GM19452 (cell line): ENCODE measurements around the gene C1QTNF4.
A peak's percentile ranks its signal among the peaks of the same experiment; 100 is the strongest.

Experiments
- ATAC-seq: cut with Tn5 transposase; IDR thresholded peaks from one replicate; pipeline ENCODE4 v1.9.1; 2021; ENCODE audit not compliant: unreplicated experiment

C1QTNF4 gene

DNA sequence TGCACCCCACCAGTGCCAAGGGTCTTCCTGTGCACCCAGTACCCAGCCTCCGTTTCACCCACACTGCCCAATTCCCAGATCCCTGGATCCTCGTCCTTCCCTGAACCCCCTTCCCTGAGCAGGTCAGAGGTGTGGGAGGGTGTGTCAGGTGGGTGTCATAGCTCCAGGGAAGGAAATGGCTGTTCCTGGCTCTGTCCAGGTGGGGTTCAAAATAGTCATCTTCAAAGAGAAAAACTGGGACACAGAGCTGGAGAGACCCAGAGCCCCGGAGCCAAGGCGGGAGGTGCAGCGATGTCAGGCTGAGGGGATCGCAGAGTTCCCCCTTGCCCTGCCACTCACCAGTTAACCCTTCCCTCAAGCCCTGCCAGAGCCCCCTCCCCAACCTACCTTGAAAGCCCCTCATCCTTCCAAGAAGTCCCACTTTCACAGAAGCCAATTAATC is 698 bp downstream of the C1QTNF4 start:
- ATAC-seq, result no peak

DNA sequence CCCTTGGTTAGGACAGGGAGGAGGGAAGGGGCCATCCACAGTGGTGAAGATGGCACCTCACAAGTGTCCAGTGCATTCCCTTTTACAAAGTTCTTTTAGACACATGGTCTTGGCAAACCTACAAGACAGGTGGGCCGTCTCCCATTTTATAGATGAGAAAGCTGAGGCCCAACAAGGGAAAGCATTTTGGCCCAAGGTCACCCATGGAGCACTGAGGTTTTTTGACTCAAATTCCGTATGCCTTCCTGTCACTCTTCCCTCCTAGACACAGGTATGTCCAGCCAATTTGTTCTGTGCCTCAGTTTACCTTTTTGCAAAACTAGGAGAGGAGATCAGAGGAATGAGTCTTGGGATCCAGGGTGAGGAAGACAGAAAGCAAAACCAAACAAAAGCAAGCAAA is 1.2 kb downstream of the C1QTNF4 start:
- ATAC-seq, result no peak

DNA sequence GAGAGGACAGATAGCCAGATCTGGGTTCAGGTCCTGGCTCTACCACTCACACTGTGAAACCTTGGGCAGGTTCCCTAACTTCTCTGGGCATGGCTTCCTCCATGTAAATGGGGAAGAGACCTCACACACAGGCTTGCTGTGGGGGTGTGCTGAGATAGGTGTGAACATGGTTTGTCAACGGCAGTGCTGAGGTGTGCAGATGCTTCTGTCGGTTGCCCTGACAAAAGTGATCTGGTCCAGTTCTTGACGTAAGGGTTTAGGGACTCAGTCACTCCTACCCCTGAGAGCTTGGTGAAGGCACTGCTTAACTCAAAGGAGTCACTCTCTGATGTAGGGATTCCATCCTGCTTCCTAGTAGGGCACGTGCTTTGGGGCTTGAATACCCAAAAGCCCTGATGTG is 2.0 kb downstream of the C1QTNF4 start:
- no peak for ATAC-seq

DNA sequence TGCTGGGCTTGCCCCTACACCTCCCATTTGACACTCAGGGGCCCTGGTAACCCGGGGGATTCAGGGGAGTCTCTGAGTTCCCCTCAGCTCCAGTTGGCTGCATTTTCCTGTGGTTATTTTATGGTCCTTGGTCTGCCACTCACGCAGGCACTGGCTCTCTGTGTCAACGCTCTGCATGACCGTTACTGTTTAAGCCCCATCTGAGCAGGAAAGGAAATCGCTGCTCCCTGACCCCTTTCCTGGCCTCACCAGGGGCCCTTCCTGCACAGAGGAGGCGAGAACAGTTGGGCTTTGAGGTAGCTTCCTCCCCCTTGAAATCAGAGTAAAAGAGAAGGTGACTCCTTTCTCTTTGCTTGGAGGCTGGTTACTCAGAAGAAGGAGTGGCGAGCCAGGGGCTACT is 2.4 kb downstream of the C1QTNF4 start:
- no peak for ATAC-seq

DNA sequence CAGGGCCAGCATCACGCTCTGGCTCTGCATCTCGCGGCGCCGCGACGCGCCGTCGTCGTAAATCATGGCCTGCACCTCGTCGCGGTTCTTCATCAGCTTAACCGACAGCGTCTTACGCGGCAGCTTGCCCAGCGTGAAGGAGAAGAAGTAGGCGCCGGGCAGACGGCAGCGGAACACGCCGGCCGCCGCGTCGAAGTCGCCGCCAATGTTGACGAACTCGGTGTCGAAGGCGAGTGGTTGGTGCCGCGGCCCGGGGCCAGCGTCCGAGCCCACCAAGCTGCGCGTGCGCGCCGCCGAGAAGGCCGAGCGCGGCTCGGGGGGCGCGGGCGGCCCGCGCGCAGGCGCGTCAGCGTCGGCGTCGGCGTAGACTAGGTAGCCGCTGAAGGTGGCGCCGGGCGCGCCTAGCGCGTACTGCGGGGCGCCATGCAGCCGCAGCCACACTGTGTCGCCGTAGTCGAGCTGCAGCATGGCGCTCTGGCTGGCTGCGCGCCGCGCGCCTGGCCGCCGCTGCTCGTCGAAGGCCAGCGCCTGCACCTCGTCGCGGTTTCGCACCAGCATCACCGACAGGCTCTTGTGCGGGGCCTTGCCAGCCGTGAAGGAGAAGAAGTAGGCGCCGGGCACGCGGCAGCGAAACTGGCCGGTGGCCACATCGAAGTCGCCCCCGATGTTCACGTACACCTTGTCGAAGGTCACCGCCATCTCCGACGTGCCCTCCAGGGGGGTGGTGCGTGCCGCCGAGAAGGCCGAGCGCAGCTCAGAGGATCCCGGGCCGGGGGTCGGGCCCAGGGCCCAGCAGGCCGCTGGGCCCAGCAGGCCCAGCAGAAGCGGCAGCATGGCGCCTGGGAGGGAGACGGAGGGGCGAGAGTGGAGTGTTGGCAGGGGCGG is 4.0 kb downstream of the C1QTNF4 start:
- no peak for ATAC-seq

DNA sequence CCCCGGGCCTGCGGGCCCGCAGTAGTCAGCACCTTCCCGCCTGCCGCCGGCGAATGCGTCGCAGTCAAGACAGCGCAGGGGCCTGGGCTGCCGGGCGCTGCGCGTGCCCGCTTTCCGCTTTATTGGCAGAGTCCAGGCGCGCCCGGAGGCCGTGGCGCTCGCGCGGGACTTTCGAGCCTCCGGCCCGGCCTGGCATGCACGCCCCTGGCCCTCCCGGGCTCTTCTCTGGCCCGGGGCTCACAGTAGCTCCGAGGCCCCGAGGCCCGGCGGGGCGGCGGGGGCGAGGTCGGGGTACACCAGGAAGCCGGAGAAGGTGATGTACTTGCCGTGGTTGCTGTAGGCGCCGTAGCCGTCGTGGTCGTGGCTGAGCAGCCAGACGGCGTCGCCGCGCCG is 4.6 kb downstream of the C1QTNF4 start:
- ATAC-seq, result no peak

DNA sequence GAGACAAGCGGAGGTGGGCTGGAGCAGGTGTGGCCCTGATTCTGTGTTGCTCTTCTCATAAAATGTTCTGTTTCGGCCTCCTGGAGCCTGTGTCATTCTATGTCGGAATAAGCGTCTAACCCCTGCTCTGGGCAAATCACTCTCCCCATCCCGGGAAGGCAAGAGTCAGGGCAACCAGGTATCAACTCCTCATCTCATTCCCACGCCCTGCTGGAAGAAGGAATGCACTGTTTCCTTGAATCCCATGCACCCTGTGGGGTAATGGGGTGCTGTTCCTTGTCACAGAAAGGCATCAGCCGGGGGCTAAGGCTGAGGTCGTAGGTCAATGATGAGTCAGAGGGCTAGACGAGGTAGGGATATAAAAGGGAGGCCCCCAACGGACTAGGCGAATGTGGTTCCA is 5.1 kb downstream of the C1QTNF4 start:
- no peak for ATAC-seq

DNA sequence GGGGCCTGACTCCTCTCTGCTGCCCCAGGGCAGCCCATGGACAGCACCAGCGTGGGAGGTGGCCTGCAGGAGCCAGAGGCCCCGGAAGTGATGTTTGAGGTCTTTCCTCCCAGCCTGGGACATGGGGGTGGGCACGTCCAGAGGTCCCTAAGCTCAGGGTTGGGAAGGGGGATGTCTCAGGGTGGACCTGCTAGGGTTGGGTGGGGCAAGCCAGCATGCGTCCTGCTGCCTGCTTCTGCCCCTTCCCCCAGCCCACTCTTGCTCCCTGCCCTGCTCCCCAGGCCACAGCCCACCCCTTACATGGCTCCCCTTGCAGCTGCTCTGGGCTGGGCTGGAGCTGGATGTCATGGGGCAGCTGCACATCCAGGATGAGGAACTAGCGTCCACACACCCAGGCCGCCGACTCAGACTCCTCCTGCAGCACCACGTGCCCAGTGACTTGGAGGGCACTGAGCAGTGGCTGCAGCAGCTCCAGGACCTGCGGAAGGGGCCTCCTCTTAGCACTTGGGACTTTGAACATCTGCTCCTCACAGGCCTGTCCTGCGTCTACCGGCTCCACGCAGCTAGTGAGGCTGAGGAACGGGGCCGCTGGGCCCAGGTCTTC is 6.4 kb downstream of the C1QTNF4 start:
- no peak for ATAC-seq

DNA sequence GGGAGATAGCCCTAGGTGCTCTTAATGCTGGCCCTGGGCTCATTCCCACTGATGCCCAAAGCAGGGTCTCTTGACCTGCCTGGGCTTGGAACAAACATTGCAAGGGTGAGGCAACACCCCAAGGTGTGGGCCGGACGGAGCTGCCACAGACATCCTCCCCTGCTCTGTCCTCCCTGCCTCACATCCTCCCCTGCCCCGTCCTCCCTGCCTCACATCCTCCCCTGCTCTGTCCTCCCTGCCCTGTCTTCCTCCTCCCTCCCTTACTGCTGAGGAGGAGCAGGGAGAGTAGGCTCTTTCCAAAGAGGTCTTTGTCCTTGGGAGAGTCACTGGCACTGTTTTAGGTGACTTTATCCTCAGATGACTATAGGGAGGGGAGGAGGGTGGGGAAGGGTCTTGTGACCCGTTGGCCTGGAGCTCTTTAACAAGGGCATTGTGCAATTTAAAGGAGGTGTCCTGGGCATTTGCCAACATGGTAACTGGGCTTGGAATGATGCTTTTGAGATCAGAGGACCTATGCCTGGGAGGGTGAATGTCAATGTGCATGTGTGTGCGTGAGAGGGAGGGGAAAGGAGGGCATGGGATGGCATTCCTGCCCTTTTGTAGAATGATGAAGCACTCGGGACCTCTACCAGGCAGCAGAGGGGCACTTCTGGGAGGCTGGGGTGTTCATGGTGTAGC is 7.0 kb downstream of the C1QTNF4 start:
- no peak for ATAC-seq

DNA sequence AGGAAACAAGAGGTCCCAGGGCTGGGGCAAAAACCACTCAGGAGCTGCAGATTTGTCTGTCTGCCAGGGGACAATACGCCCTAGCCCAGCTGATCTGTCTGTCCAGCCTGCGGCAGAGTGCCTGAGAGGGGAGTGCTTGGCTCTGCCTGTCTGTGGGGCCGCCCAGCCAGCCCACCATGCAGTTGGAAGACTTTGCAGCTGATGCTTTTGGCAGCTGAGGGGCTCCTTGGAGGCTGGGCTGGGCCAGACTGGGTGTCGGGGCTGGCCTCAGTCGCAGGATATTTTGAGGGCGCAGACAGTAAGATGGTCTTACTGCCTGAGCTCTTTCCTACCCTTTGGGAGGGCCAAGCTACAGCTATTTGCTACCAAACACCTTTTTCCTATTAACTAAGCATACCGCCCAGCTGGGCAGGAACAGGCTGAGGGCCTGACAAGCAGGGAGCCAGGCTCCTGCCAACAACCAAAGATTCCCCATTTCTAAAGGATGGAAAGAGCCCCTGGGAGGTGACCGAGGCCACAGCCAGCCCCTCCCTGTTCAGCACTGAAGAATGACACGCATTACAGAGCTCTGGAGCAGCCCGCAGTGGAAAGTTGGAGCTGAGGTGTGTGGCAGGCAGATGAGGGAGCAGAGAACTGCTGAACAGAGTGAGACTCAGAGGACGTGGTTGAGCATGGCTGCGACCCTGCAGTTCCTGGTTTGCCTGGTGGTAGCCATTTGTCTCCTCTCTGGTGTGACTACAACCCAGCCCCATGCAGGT is 7.9 kb downstream of the C1QTNF4 start, which contains the start of gene FAM180B:
TSS of gene FAM180B (plus strand) at position 581 of the 758 bp plus-strand sequence. CDS start at position 672, 91 bp downstream.
- ATAC-seq, result no peak

DNA sequence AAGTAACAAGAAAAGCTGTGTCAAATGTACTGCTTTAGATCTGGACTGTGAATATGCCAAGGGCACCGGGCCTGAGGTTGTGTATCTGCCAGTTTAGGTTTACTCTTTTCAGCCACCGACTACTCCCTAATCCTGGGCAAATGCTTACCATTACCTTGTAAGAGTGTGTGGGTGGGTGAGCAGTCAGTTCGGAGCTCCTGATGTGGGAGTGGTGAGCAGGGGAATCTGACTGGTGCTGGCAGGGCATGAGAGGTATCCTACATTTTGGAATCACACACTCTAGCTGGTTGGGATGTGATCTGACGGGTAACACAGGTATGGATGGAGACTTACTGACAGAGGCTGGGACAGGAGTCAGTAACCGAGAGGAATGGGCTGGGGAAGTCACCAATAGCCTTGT is 10.4 kb downstream of the C1QTNF4 start:
- ATAC-seq, result no peak

DNA sequence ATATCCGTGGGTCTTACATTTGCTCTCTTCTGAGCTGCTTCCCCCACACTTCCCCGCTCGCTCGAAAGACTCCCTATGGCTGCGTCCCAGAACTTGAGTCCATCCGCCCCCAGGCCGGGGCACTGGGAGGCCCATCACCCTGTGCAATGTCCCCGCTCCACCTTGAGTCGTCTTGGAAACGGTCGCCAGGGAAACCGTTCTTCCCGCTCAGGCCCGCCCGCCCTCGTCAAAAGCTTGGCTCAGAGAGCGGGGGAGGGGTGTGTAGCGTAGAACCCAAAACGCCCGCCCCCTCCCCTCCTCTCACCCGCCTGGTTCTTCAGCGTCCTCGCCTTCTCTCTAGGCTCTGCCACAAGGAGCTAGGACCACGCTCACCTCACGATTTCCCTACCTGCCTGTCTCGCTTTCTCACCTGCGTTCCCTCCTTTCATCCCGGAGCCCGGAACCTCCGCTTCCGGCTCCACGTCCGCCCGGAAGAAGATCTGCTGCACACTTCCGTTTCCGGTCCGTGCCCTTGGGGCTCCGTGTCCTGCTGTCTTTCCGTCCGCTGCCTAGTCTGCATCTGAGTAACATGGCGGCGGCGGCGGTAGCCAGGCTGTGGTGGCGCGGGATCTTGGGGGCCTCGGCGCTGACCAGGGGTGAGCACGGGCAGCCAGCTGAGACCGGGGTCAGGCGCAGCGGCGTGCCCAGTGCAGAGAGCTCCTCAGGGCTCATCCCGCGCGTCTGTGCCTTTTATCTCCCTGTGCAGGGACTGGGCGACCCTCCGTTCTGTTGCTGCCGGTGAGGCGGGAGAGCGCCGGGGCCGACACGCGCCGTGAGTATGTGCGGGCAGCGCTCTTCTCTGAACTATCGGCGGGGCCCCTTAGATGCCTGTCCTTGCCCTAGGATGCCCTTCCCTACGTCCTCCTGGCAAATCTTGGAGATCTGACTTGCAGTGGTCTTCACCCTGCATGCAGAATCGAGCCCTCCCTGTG is 15.4 kb downstream of the C1QTNF4 start, which contains the start of the genes KBTBD4 and NDUFS3:
TSS of gene KBTBD4 (minus strand) at position 447 of the 971 bp plus-strand sequence. CDS start at position 428, 19 bp downstream.
TSS of gene NDUFS3 (plus strand) at position 551 of the 971 bp plus-strand sequence. CDS start at position 569, 18 bp downstream.
- ATAC-seq, result peak; percentile 89

DNA sequence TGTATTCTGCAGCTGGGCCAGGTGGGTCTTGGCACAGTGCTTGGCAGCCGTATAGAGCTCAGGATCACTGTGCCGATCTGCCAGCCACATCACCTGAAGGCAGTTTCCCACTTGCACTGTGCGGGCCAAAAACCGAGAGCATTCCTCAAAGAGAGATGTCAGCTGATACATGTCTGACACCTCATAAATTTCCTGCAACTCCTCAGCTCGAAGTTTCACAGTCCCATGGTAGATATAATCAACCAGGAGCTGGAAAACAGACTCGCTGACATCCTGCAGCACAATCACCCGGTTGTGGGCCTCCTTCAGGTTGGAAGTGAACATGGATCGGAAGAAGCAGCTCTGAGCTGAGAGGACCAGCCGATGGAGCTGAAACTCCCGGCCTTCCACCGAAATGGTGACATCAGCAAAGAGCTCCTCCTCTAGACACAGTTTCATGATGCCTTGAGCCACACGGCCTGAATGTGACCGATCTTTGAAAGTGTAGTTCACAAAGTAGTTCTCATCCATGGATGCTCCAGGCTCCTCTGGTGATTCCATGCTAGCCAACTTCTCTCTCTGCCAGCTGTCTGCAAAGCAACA is 16.7 kb downstream of the C1QTNF4 start:
- no peak for ATAC-seq

DNA sequence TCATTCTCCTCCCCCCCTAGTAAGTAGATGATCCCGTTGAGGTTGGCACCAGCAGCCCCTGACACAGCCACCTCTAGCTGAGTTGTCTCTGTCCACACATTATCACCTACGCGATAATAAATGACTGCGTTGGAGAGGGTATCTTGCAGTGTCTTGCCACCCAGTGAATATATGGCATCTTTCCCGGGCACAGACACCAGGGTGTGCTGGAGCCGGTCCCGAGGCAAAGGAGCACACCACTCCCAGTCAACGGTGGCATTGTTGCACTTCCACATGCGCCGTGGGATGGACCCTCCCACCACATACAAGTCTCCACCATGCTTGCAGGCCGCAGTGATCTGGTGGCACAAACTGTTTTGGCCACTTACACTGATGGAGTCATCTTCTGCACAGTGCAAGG is 20.9 kb downstream of the C1QTNF4 start:
- ATAC-seq, result no peak

DNA sequence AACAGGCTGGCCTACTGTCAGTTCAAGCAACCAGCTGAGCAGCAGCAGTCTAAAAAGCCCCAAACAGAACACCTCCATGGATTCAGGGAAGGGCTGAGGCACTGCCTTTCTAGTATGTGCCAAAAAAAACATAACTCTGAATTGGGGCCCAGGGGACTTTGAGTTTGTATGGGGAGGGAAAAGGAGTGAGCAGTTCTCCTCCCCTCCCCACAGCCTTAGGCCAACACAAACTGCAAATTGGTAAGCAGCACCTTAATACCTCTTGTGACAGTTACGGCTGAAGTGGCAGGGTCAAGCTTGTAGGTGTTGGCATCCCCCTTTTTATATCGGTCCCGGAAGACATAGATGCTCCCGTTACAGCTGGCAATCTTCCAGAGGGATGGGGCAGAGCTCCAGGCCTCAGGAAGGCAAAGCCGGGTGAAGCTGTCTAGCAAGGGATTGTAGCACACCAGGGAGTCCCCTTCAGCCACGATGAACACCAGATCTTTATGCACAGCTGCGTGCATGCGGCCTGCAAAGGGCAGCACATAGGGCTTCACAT is 21.4 kb downstream of the C1QTNF4 start:
- no peak for ATAC-seq

DNA sequence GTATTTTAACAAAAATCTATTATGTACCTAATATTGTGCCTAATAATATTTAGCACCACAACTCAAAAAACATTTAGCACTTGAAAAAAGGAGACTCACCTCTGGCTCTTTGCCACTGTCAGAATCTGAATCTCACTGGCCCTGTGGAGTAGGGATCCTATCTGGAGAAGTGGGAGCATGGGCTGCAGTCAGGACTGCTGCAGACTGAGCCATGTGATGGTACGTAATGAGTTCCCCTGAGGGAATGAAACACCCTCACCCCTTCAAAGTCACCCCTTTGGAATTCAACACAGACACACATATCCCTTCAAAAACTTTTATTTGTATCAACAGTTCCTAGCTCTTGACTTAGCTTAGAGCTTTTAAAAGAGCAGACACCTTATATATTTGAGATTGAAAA is 22.3 kb downstream of the C1QTNF4 start:
- no peak for ATAC-seq

DNA sequence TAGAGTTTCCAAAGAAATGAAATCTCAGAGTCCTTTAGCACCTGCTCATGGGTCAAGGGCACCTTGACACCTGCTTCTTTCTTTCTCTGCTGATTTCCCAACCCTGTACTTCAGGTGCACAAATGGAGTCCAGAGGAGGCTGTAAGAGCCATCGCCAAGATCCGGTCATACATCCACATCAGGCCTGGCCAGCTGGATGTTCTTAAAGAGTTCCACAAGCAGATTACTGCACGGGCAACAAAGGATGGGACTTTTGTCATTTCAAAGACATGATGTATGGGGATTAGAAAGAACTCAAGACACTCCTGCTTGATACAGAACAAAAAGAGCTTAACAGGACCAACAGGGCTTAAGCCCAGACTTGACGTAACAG is 22.9 kb downstream of the C1QTNF4 start:
- no peak for ATAC-seq

DNA sequence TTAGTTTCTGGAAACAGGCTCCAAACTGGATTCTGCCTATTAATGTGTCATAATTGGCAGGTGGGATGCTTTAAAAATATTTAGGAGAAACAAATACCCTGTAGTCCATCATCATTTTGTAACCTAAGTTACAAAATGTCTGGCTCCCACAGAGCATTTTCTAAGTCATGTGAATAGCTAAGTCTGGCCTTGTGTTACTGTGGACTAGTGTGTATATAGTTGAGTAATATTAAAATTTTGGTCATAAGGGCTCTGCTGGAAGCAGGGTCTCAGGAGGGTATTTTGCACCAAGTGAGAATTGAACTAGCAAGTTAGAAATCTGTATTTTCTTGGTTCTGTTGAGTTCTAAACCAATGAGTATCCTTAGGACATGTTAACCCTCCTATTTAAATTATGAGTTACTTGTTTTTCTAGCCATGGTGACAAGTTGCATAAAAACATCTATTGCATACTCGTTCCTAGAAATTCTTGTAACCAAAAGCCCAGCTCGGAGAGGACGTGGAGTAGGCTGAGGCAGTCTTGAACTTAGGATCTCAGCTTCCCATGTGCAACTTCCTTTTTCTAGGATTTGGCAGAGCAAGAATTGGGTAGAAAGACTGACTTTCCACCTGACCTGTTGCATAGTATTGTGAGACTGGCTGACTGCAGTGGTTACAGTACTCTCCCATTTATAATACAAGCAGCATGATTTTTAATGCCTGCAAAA is 23.4 kb downstream of the C1QTNF4 start:
- no peak for ATAC-seq
